Stimulated activated CD4-positive, alpha-beta T cell treated with anti-CD3 and anti-CD28 coated beads, Interleukin-1b, Interleukin-23, amount 100 ng/mL, for 48 hours (primary cell): ENCODE measurements around the gene LTBP1.
"Not testable (repeated sequence)": the region's sequence is repeated elsewhere in the genome, so short reads cannot be mapped to it uniquely, and the experiment has no call there.

Experiments
- DNase-seq: peaks from one replicate; pipeline ENCODE4 v3.0.0-alpha.2; 2020

LTBP1 gene

GRCh38 chr2:33404321-33404720 lies 457.6 kb downstream of the LTBP1 start:
- no peak for DNase-seq

GRCh38 chr2:33406622-33407021 lies 459.9 kb downstream of the LTBP1 start:
- no peak for DNase-seq

- DNase-seq, result no peak
These were observed 461.4 kb downstream of the LTBP1 start for GRCh38 chr2:33408109-33408508.

GRCh38 chr2:33409417-33409955 lies 462.7 kb downstream of the LTBP1 start:
- DNase-seq, result no peak

- DNase-seq, result no peak
These were observed 465.0 kb downstream of the LTBP1 start for GRCh38 chr2:33411765-33412164.

- no peak for DNase-seq
These were observed 466.2 kb downstream of the LTBP1 start for GRCh38 chr2:33412920-33413319.

- DNase-seq, result no peak
These were observed 472.9 kb downstream of the LTBP1 start for GRCh38 chr2:33419581-33420200.

GRCh38 chr2:33420726-33421125 lies 474.0 kb downstream of the LTBP1 start:
- no peak for DNase-seq

- DNase-seq, result no peak
These were observed 475.1 kb downstream of the LTBP1 start for GRCh38 chr2:33421820-33422219.

- no peak for DNase-seq
These were observed 478.4 kb downstream of the LTBP1 start for GRCh38 chr2:33425161-33425560.

GRCh38 chr2:33425586-33426031 lies 478.9 kb downstream of the LTBP1 start:
- no peak for DNase-seq

GRCh38 chr2:33426666-33427231 lies 480.0 kb downstream of the LTBP1 start:
- no peak for DNase-seq

GRCh38 chr2:33430077-33430476 lies 483.3 kb downstream of the LTBP1 start:
- DNase-seq, result no peak

GRCh38 chr2:33430856-33431255 lies 484.1 kb downstream of the LTBP1 start:
- no peak for DNase-seq

GRCh38 chr2:33432871-33433270 lies 486.1 kb downstream of the LTBP1 start:
- no peak for DNase-seq

- no peak for DNase-seq
These were observed 486.8 kb downstream of the LTBP1 start for GRCh38 chr2:33433279-33434235.

GRCh38 chr2:33435518-33435917 lies 488.8 kb downstream of the LTBP1 start:
- no peak for DNase-seq

GRCh38 chr2:33436083-33436482 lies 489.3 kb downstream of the LTBP1 start:
- no peak for DNase-seq

- no peak for DNase-seq
These were observed 490.5 kb downstream of the LTBP1 start for GRCh38 chr2:33437297-33437696.

- DNase-seq, result no peak
These were observed 491.1 kb downstream of the LTBP1 start for GRCh38 chr2:33437815-33438214.

- DNase-seq, result peak; percentile 6
These were observed 494.6 kb downstream of the LTBP1 start for GRCh38 chr2:33441235-33441810.

- DNase-seq, result not testable (repeated sequence)
These were observed 495.3 kb downstream of the LTBP1 start for GRCh38 chr2:33442052-33442451.

- no peak for DNase-seq
These were observed 495.9 kb downstream of the LTBP1 start for GRCh38 chr2:33442528-33443079.
